ENCODE measurements around the gene COL9A2. TPM values are rescaled to one million over a fixed set of nuclear protein-coding genes. Genes with fewer than 3 reads are reported as not detected.

Gene COL9A2
- total RNA-seq, 1 experiment from 2014 or later = 0.43 TPM

DNA sequence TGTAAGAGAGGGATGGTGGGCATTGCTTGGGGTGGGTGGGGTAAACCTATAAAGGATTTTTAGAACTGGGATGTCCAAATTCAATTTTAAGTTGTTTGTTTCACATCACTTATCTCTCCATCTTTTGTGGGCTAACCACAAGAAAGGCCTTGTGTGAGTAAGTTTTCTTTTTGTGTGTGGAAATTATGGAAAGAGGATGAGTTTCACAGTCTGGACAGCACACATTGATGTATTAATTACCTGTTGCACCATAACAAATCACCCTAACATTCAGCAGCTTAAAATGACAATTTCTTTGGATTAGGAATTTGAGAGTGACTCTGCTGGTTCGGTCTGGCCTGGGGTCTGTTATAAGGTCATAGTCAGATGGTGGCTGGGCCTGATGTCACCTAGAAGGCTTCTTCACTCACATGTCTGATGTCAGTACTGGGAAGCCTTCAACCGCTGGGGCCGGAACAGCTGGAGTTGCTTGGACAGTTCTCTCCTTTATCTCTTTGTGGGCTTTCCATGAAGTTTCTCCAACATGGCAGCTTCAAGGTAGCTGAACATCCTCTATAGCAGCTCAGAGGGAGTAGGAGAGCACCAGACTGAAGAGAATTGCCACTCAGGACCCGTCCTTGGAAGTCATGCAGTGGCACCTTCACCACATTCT is 2.0 kb upstream of the COL9A2 start:
- no peak for DNase-seq (ENCODE audit: low read depth)

DNA sequence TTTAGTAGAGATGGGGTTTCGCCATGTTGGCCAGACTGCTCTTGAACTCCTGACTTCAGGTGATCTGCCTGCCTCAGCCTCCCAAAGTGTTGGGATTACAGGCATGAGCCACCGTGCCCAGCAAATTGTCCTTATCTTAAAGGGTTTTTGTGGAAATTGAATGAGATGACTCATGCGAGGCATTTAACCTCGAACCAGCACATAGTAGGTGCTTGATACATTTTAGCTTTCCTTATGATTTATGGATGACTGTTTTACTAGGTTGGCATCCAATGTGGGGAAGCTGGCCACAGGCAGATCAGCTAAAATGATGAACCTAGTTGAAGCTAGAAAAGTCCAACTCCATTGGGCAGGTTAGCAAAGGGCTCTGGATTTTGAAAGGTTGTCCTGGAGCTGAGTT is 1.4 kb upstream of the COL9A2 start:
- DNase-seq (ENCODE audit: low read depth) = no peak

DNA sequence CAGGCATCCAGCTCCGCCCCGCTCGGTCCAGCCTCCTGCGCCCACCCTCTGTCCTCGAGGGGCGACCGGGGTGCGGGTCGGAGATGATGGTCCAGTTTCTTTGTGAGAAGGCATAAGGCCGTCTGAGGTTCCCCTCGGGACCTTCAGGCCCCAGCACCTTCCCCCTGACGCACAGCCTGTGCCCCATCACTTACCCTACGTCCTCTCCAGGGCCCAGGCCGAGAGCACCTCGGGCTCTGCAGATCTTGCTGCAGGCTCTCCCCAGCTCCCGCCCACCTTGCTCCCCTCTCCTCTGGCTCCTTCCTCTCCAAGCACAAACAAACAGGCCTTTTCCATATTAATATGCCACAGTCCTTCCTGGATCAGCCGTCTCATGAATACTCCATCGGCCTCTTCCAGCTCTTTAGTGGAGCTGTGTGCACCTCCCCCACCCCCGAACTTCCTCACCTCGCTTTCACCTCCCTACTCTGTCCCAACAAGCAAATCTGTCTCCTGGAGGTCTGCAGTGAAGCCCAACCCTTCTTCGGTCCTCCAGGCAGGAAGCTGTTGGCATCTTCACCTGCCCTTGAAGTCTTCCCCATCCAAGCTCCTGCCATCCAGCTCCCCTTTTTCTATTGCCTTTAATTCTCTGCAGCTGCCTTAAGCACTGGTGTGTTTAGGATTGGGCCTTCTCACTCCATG is 448 bp upstream of the COL9A2 start:
- DNase-seq (ENCODE audit: low read depth) = no peak

DNA sequence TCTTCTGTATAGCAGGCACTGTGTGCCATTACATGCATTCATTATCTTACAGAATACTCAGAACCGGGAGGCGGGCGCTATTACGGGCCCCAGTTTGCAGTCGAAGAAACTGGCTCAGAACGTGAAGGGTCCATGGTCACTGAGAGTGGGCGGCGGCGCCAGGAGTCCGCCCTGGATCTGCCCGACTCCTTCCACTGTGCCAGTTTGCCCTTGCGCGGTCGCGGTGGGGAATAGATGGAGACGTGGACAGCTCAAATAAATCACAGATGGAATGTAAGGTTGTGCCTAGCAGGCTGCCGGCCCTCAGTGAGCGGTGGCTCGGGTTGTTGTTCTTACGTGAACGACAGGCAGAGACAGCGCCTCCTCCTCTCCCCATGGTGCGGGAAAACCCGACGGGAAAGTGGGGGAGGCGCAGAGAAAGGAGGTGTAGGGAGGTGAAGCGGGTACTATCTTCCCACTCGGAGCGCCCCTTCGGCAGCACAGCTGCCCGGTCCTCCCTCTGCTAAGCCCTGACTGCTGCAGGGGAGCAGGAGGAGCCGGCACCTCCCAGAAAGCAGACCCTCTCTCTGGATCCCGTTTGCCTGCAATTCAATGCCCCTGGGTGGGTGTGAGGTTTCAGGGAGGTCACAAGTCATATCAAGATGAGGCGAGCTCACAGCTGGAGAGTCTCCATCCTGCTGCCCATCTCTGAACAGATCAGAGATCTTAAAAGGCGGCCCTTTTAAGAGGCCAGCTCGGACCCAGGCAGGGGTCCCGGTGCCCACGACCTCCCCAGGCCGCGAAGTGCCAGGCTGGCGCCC is 1.1 kb downstream of the COL9A2 start:
- no peak for DNase-seq (ENCODE audit: low read depth)

DNA sequence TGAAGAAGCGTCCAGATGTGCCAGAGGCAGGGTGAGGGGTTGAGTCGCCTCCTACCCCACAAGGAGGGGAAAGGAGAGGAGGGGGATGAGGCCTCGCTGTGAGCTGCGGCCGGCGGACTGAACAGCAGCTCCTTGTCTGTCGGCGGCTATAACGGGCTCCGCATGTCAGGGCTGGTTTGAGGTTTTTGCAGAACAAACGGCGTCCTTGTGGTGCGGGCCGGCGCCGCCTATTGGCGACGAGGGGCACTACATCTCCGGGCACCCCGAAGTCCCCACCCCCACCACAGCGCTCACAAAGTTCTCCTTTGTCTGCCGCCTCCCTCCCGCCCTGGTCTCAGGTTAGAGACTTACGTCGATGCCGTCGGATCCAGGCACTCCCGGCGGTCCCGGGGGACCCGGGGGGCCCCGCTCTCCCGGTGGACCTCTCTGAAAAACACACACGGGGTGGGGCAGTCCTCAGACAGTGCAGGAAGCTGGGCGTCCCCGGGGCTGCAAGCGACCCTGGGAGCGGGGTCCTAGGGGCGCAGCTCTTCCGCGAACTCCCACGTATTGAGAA is 1.8 kb downstream of the COL9A2 start:
- DNase-seq (ENCODE audit: low read depth) = peak; percentile 60

DNA sequence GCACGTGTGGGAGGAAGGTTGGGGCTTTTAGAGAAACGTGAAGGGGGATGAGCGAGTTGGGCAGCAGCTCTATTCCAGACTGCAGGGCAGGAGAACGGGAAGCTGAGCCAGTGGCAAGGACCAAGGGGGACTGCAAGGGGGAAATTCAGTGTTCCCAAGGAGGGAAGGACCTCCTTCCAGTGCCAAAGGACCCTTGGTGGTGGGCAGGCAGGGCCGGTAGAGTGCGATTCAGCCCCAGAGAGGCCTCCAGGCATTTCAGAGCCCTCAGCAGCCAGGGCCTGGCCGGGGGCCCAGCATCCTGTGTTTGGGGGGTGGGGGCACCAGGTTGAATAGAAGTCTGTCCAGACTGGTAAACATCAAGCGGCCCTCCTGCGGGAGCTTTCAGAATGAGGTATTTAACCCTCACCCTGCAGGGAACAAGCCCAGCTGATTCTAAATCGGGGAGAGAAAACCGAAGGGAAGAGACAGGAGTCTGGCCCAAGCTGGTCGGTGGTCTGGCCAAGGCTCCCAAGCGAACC is 2.3 kb downstream of the COL9A2 start:
- DNase-seq (ENCODE audit: low read depth) = no peak

DNA sequence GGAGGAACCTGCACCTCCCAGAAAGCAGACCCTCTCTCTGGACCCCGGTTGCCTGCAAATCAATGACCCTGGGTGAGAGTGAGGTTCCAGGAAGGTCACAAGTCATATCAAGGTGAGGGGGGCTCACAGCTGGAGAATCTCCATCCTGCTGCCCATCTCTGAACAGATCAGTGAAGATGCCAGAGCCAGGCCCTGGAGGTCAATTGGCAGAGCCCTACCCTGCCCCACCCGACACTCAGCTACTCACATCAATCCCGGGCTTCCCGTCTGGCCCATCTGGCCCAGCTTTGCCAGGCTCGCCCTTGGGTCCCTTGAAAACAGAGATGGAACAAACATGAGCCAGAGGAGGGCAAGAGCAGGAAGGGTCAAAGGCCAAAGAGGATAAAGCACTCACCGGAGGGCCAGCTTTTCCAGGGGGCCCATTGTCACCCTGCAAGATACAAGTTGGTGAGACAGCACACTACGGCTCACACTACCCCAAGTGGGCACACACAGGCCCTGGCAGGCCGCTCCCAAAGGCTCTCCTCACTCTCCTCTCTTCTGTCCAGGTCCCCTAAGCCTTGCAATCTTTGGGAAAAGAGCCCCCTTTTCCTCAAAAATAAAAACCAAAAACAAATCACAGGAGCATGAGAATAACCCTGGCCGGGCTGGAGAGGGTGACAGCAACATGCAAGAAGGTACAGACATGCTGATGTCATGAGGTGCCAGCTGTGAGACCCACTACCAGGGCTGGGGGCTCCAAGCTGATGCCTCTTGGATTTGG is 2.9 kb downstream of the COL9A2 start:
- DNase-seq (ENCODE audit: low read depth) = no peak

DNA sequence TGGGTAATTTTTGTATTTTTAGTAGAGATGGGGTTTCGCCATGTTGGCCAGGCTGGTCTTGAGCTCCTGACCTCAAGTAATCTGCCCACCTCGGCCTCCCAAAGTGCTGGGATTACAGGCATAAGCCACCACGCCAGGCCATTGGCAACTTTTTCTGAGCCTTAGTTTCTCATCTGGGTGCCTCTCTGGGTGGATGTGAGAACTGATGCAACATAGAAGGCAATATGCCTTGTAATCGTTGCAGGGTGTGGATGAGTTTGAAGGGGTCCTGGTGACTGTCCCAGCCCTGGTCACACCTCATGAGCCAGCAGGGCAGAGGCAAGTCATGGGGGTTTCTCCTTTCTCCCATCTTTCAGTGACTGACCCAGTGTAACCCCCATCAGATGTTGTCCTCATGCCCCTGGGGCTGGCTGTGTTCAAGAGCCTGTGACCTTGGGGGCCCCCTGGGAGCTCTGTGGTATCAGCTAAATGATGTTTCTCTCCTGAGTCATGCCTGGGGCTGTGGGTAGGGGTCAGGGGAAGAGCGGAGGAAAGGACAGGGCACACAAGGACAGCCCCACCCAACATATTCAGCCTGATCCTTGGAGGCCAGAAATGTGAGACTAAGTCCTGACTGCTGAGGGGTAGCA is 3.6 kb downstream of the COL9A2 start:
- DNase-seq (ENCODE audit: low read depth) = no peak

DNA sequence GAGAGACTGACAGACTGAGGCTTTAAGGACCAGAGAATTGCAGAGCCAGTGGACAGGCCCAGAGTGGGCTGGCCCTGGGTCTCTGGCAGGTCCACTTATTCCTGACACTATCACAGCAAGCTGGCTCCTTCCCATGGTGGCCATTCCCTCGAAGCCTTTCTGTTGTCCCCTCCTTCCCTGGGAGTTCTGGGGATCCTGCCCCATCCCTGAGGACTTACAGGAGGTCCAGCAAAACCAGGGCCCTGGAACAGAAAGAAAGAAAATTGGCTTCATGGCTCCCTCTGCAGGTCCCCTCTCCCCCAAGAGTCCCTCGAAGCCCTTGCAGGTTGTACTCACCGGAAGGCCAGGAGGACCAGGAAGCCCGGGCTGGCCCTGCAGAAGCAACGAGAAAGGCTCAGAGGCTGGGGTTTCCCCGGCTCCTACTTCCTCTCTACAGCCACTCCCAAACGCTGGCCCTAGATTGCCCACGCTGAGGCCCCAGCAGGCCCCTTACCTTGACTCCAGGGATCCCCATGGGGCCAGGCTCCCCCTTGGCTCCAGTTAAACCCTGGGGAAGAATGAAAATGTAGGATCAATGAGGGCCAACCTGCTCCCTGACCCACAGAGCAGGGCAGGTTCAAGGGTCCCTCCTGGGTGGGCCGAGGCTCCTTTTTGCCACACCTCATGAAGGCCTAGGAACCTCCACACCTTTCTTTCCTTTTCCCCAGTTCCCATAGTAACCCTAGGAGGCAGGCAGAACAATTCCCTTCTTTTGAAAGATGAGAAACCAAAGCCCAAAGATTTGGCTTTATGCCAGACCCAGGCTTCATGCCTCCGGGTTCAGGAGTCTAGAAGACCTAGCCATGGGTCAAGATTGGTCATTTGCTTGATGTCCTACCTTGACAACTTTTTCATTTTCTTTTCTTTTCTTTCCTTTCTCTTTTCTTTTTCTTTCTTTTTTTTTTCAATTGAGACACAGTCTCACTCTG is 4.6 kb downstream of the COL9A2 start:
- DNase-seq (ENCODE audit: low read depth) = no peak

DNA sequence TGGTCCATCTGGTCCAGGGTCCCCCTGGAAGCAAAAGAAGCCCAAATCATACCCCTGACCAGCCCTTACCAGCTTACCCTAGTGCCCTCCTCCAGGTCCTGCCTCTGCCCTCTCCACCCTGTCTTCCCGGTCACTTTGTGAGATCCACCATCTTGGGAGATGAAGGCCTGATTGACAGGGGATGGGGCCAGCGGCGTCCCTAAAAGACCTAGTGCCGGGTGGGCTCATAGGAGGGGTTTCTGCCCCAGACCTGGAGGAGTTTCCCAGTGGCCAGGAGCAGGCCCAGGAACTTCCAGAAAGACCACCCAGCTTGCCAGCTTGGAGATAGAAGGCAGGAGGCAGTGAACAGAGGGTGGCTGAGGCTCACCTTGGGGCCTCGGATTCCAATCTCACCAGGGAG is 5.4 kb downstream of the COL9A2 start:
- no peak for DNase-seq (ENCODE audit: low read depth)

DNA sequence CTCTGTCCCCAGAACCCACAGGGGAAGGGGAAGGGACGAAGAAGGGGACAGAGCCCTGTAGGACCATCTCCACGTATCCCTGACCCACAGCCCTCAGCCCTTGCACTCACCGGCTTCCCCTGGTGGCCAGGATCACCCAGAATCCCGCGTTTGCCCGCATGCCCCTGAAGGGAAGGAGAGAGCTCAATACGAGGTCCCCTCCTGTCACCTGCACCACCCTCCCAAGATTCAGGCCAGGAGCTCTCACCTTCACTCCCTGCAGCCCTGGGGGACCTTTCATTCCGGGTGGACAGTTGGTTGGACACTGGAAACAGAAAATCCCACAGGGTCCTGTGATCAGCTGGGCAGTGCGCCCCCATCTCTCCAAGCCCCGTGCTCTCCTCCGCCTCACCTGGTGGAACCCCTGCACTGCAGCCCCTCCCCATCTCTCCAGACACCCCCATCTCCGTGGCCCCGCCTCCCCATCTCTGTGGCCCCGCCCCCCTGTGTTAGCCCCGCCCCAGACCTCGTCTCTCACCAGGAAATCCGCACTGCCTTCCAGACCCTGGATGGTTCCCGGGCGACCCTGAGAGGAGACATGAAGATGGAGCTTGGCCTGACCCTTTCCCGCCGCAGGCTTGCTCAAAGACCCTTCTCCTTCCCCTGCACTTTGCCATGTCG is 6.0 kb downstream of the COL9A2 start:
- DNase-seq (ENCODE audit: low read depth) = no peak

DNA sequence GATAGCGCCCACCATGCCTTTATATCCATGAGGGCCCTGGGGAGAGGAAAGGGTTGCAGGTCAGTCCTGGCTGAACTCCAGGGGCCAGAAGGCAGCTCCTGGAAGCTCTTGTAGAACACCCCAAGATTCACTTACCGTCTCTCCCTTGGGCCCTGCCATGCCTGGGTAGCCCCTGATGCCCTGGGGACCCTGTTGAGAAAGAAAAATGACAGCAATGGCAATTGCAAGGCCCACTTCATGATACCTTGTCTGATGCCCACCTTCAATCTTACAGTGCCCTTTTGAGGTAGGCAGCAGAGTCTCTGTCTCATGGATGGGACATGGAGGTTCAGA is 7.0 kb downstream of the COL9A2 start:
- no peak for DNase-seq (ENCODE audit: low read depth)

DNA sequence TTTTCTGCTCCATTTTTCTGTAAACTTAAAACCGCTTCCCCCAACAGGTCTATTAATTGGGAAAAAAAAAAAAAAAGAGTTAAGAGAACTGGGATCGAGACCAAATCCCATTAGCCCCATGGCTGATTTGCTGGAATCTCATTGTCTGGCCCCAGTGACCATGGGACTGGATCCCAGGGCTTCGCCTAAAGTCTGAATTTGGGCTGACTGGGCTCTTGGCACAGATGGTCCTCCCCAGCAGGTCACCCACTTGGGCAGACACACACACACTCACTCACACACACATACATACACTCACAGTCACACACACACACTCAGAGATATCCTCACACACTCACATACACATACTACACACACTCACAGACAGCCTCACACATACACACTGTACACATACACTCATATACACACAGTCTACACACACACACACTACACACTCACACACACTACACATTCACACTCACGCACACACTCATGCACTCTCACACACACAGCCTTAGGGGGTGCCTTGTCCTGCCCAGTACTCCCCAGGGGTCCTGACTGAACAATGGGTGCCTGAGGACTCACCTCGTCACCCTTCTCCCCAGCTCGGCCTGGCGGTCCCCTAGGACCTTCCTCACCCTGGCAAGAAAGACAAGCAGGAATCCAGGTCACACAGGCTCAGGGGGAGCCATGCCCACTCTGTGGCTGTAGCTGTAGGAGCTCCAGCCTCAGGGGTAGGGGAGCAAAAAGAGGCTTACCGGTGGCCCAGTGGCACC is 7.5 kb downstream of the COL9A2 start:
- no peak for DNase-seq (ENCODE audit: low read depth)

DNA sequence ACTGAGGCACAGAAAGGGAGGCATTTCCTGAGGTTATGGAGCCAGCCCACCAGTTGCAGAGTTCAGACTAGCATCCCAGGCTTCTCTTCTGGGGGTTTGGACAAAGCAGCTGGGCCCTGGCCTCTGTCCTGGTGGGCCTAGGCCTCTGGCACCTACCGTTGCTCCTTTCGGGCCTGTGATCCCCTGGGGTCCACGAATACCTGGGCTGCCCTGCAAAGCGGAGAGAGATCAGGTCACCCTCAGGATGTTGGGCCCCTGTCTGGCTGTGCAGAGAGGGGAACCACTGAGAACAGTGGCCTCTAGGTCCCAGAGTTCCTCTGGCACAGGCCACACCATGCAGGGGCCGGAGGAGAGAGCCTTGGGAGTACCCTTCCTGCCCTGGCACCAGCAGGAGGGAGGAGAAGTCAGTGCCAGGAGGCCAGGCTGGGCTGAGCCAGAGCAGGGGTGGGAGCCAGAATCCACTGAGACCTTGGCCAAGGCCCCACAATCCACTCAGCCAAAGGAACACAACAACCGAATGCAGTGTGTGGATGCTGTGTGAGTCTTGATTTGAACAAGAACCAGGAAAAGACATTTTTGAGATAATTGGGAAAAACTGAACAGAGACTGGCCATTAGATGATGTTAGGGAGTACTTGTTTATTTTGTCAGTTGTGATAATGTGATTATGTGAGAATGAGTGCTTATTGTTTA is 8.9 kb downstream of the COL9A2 start:
- no peak for DNase-seq (ENCODE audit: low read depth)

DNA sequence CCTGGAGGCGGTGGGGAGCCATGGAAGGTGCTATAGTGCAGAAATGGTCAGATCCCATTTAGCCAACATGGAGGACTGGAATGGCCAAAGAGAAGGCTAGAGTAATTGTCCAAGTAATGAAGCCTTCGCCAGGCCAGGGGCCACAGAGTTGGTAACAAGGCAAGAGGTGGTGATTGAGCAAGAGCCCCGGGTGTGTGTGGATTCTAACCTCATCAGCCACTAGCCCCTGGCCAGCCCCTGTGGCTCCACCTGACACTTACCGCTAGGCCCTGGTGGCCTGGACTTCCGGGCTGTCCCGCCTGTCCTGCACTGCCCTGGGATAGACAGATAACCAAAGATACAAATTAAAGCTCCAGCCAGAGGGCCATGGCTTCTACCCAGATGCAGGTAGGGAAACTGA is 9.9 kb downstream of the COL9A2 start:
- no peak for DNase-seq (ENCODE audit: low read depth)

DNA sequence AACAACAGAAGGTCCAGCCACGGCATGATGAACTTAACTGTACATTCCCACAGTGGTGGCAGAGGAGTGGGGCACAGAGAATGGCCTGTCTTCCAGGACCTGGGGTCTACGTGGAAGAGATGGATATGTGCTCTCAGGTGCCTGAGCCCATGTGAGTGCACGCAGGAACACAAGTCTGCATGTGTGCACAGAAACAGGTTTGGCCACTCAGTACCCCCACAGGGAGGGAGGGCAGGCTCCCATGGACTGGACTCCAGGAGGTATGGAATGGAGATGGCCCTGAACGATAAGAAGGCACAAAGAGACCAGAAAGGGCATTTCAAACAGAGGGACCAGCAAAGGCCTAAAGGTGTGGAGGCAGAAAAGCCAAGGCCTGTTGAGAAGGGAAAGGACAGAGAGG is 10.8 kb downstream of the COL9A2 start:
- DNase-seq (ENCODE audit: low read depth) = no peak

DNA sequence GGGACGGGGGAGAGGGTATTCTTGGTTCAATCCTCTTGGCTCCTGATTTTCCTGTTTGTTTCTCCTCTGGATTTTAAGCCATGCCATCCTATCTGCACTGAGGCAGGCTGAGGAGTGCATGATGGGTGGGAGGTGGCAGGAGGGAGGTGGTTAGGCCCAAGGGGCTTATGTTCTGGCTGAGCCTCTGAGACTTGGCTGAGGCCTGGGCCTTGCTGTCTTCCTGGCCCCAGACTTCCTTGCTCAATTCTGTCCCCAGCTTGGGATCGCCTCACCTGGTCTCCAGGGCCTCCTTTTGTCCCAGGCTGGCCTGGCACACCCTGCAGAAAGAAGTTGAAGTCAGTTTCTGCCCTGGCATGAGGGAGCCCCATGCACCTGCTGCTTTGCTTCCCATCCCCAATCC is 11.2 kb downstream of the COL9A2 start:
- DNase-seq (ENCODE audit: low read depth) = no peak

DNA sequence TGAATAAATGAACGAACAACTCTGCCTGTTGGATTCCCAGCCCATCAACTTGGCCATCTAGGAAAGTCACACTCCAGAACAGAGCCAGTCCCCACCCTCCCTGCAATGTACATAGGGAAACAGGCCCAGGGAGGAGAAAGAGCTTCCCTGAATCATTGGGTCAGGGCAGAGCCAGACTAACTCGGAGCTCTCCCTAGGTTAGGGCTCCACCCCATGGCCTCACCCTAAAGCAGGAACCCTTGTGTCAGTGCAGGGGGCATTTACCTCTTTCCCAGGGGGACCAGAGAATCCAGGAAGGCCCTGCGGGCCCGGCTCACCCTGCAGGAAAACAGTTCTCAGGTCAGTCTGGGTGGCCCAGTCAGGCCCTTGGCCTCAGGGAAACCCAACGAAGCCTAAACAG is 11.6 kb downstream of the COL9A2 start:
- peak; percentile 18 for DNase-seq (ENCODE audit: low read depth)

Measured in HT1080 (cell line).